Measurements from ENCODE around the gene PARVG.

PARVG gene

DNA sequence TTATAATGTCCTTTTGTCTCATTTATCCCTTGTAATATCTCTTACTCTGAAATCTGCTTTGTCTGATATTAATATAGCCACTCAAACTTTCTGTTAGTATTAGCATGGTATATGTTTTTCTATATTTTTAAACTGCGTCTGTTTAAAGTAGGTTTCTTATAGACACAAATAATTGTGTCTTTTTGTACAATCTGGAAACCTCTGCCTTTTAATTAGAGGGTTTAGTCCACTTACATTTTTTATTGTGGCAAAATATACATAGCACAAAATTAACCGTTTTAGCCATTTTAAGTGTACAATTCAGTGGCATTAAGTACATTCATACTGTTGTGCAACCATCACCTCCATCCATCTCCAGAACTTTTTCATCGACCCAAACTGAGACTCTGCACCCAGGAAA is 28.6 kb downstream of the PARVG start:
- WGBS (ENCODE audit: insufficient coverage) = 88% methylated on average over 1 of the region's 3 CpGs
- CTCF ChIA-PET = no interaction called here
- POLR2A ChIA-PET = no interaction called here
- H3K4me3 ChIP-seq (ENCODE audit: control insufficient read depth in 1 of 7, extremely low read depth in 1 of 7, insufficient read depth in 4 of 7, low read depth in 2 of 7, low read length in 6 of 7) = no peak overlapping the region
- peaks cover 0 to 37% (median 18%) of the 10 kb centered on the region in 4 experiments for H3K36me3 ChIP-seq (ENCODE audit: control insufficient read depth in 4 of 4, insufficient read depth in 4 of 4, low read length in 3 of 4)
- peaks cover 0 to 10% (median 0%) of the 10 kb centered on the region in 5 experiments for H3K9me3 ChIP-seq (ENCODE audit: control extremely low read depth in 1 of 5, control insufficient read depth in 4 of 5, insufficient read depth in 2 of 5, low read depth in 1 of 5, low read length in 4 of 5)
- H3K4me1 ChIP-seq (ENCODE audit: control extremely low read depth in 1 of 4, control insufficient read depth in 4 of 4, insufficient read depth in 4 of 4, low read length in 3 of 4) = peaks cover 0 to 4% (median 0%) of the 10 kb centered on the region in 4 experiments
- H3K27ac ChIP-seq (ENCODE audit: insufficient read depth in 1 of 2, low read depth in 1 of 2, low read length in 2 of 2, poor library complexity in 1 of 2, severe bottlenecking in 2 of 2) = no peak overlapping the region
- DNase-seq = no peak
- no peaks in the 10 kb centered on the region for H3K27me3 ChIP-seq (replicated peaks in 2 of 5; ENCODE audit: control insufficient read depth in 4 of 5, insufficient read depth in 5 of 5, low read length in 4 of 5)

DNA sequence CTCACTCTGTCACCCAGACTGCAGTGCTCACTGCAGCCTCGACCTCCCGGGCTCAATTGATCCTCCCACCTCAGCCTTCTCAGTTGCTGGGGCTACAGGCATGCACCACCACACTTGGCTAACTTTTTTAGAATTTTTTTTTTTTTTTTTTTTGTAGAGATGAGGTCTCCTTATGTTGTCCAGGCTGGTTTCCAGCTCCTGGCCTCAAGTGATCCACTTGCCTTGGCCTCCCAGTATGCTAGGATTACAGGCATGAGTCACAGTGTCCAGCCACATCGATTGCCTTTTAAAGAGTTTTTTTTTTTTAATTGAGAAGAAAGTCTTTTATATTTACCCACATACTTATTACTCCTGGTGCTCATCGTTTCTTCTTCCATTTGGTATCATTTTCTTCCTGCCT is 30.0 kb downstream of the PARVG start:
- WGBS (ENCODE audit: insufficient coverage) = 100% methylated on average over 2 of the region's 4 CpGs
- no peaks in the 10 kb centered on the region for H3K27me3 ChIP-seq (replicated peaks in 2 of 5; ENCODE audit: control insufficient read depth in 4 of 5, insufficient read depth in 5 of 5, low read length in 4 of 5)
- DNase-seq = no peak
- H3K4me1 ChIP-seq (ENCODE audit: control extremely low read depth in 1 of 4, control insufficient read depth in 4 of 4, insufficient read depth in 4 of 4, low read length in 3 of 4) = peaks cover 0 to 4% (median 0%) of the 10 kb centered on the region in 4 experiments
- H3K36me3 ChIP-seq (ENCODE audit: control insufficient read depth in 4 of 4, insufficient read depth in 4 of 4, low read length in 3 of 4) = peaks cover 0 to 24% (median 10%) of the 10 kb centered on the region in 4 experiments
- H3K27ac ChIP-seq (ENCODE audit: insufficient read depth in 1 of 2, low read depth in 1 of 2, low read length in 2 of 2, poor library complexity in 1 of 2, severe bottlenecking in 2 of 2) = no peak overlapping the region
- CTCF ChIA-PET = interaction anchor here (0.6 kb wide), 1 partner anchor 405 kb away, joined by 3 read pairs; no protein-coding TSS in a partner anchor
- peaks cover 0 to 13% (median 4%) of the 10 kb centered on the region in 5 experiments for H3K9me3 ChIP-seq (ENCODE audit: control extremely low read depth in 1 of 5, control insufficient read depth in 4 of 5, insufficient read depth in 2 of 5, low read depth in 1 of 5, low read length in 4 of 5)
- H3K4me3 ChIP-seq (ENCODE audit: control insufficient read depth in 1 of 7, extremely low read depth in 1 of 7, insufficient read depth in 4 of 7, low read depth in 2 of 7, low read length in 6 of 7) = no peak overlapping the region
- POLR2A ChIA-PET = no interaction called here

DNA sequence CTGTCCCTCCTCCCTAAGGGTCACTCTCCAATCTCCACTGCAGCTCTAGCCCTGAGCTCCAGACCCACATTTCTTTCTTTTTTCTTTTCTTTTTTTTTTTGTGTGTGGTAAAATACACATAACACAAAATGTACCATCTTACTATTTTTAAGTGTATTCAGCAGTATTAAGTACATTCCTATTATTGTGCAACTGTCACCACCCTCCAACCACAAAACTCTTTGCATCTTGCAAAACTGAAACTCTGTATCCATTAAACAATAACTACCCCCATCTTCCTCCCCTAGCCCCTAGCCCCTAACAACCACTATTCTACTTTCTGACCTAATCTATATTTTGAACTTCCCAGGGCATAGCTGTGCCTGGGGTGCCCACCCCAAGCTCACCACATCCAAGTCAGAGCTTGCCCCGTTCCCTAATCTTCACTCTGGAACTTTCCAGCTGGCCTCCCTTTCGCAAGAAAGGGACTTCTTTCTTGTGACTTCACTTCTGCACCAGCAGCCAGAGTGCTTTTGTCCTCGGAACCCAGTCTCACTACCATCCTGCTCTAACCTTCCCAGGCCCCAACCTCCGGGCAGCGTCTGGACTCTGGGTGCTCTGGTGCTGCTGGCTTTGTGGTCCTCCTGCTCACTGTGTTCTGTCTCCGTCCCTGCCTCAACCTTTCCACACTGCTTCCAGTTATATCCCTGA is 30.7 kb downstream of the PARVG start:
- peaks cover 0 to 13% (median 4%) of the 10 kb centered on the region in 5 experiments for H3K9me3 ChIP-seq (ENCODE audit: control extremely low read depth in 1 of 5, control insufficient read depth in 4 of 5, insufficient read depth in 2 of 5, low read depth in 1 of 5, low read length in 4 of 5)
- POLR2A ChIA-PET = no interaction called here
- 87% methylated on average over 6 of the region's 6 CpGs for WGBS (ENCODE audit: insufficient coverage)
- H3K4me1 ChIP-seq (ENCODE audit: control extremely low read depth in 1 of 4, control insufficient read depth in 4 of 4, insufficient read depth in 4 of 4, low read length in 3 of 4) = peaks cover 0 to 4% (median 0%) of the 10 kb centered on the region in 4 experiments
- no peaks in the 10 kb centered on the region for H3K27me3 ChIP-seq (replicated peaks in 2 of 5; ENCODE audit: control insufficient read depth in 4 of 5, insufficient read depth in 5 of 5, low read length in 4 of 5)
- no peak for DNase-seq
- no peak overlapping the region for H3K27ac ChIP-seq (ENCODE audit: insufficient read depth in 1 of 2, low read depth in 1 of 2, low read length in 2 of 2, poor library complexity in 1 of 2, severe bottlenecking in 2 of 2)
- H3K4me3 ChIP-seq (ENCODE audit: control insufficient read depth in 1 of 7, extremely low read depth in 1 of 7, insufficient read depth in 4 of 7, low read depth in 2 of 7, low read length in 6 of 7) = no peak overlapping the region
- peaks cover 0 to 18% (median 5%) of the 10 kb centered on the region in 4 experiments for H3K36me3 ChIP-seq (ENCODE audit: control insufficient read depth in 4 of 4, insufficient read depth in 4 of 4, low read length in 3 of 4)
- CTCF ChIA-PET = interaction anchor here (0.6 kb wide), 1 partner anchor 404 kb away, joined by 3 read pairs; no protein-coding TSS in a partner anchor

DNA sequence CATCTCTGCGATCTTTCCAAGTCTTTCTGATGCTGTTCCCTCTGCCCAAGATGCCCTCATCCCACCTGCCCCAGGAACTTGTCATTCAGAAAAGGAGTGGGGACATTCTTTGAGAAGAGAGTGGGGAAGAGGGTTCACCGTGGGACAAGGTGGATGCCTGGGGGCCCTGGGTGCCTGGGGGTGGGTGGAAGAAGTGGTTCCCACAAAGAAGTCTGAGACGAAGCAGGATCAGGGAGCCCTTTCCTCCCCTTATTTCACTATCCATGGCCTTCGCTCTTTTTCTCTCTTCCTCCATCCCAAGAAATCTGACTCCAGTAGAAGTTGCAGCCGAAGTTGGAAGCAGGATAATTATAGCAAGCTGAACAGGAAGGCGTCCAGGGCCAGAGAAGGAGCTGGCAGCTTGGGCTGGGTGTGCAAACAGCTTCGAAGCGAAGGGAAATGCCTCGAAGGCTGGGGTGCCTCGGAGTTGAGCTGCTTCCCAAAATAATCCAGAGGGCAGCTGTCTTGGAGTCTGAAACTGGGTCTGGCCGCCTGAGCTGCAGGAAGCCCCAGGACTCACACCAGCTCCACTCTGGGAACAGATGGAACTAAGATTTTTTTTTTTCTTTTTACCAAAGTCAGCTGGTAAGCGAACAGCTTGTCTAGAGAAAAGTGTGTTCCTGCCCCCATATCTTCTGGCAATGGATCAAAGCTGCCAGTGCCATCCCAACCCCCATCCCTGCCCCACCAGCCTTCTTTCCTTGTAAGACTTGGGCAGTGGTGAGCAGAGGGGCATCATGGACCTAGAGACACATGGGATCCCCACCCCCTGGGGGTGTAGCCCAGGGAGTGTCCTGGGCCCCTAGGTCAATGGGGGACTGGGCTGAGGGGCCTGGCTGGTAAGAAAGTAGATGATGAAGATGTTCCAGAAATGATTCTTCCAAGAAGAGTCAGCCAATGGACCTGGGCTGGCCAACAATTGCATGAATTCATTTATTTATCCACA is 31.5 kb downstream of the PARVG start:
- Histone ChIP-seq H3K27me3 (replicated peaks in 2 of 5; ENCODE audit: control insufficient read depth in 4 of 5, insufficient read depth in 5 of 5, low read length in 4 of 5) (no peaks in the 10 kb centered on the region), H3K4me1 (ENCODE audit: control extremely low read depth in 1 of 4, control insufficient read depth in 4 of 4, insufficient read depth in 4 of 4, low read length in 3 of 4) (peaks cover 0 to 4% (median 0%) of the 10 kb centered on the region in 4 experiments), H3K27ac (ENCODE audit: insufficient read depth in 1 of 2, low read depth in 1 of 2, low read length in 2 of 2, poor library complexity in 1 of 2, severe bottlenecking in 2 of 2) (no peak overlapping the region), H3K9me3 (ENCODE audit: control extremely low read depth in 1 of 5, control insufficient read depth in 4 of 5, insufficient read depth in 2 of 5, low read depth in 1 of 5, low read length in 4 of 5) (peaks cover 0 to 13% (median 4%) of the 10 kb centered on the region in 5 experiments), H3K36me3 (ENCODE audit: control insufficient read depth in 4 of 4, insufficient read depth in 4 of 4, low read length in 3 of 4) (peaks cover 0 to 18% (median 5%) of the 10 kb centered on the region in 4 experiments), H3K4me3 (ENCODE audit: control insufficient read depth in 1 of 7, extremely low read depth in 1 of 7, insufficient read depth in 4 of 7, low read depth in 2 of 7, low read length in 6 of 7) (no peak overlapping the region)
- POLR2A ChIA-PET = no interaction called here
- CTCF ChIA-PET = no interaction called here
- DNase-seq = no peak
- 79% methylated on average over 8 of the region's 12 CpGs for WGBS (ENCODE audit: insufficient coverage)

DNA sequence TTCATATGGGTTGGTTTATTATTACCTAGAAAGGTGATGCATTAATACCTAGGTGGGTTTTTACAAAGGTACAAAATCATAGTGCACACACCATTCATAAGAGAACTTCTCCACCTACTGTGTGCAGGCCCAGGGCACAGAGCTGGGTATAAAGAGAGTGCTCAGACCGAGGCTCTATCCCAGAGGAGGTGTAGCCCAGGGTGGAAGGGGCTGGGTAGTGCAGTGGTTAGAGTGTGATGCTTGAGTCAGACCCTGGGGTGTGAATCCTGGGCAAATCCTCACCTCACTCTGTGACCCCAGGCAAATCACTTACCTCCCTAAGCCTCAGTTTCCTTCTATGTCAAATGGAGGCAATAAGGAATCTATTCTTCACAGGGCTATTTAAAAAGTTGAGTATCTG is 32.2 kb downstream of the PARVG start:
- H3K36me3 ChIP-seq (ENCODE audit: control insufficient read depth in 4 of 4, insufficient read depth in 4 of 4, low read length in 3 of 4) = peaks cover 0 to 18% (median 5%) of the 10 kb centered on the region in 4 experiments
- H3K4me3 ChIP-seq (ENCODE audit: control insufficient read depth in 1 of 7, extremely low read depth in 1 of 7, insufficient read depth in 4 of 7, low read depth in 2 of 7, low read length in 6 of 7) = no peak overlapping the region
- peaks cover 0 to 4% (median 0%) of the 10 kb centered on the region in 4 experiments for H3K4me1 ChIP-seq (ENCODE audit: control extremely low read depth in 1 of 4, control insufficient read depth in 4 of 4, insufficient read depth in 4 of 4, low read length in 3 of 4)
- DNase-seq = no peak
- no peak overlapping the region for H3K27ac ChIP-seq (ENCODE audit: insufficient read depth in 1 of 2, low read depth in 1 of 2, low read length in 2 of 2, poor library complexity in 1 of 2, severe bottlenecking in 2 of 2)
- ChIA-PET POLR2A (no interaction called here), CTCF (no interaction called here)
- peaks cover 0 to 13% (median 4%) of the 10 kb centered on the region in 5 experiments for H3K9me3 ChIP-seq (ENCODE audit: control extremely low read depth in 1 of 5, control insufficient read depth in 4 of 5, insufficient read depth in 2 of 5, low read depth in 1 of 5, low read length in 4 of 5)
- WGBS (ENCODE audit: insufficient coverage) = no CpG with 5 or more reads among the region's 1 CpG
- no peaks in the 10 kb centered on the region for H3K27me3 ChIP-seq (replicated peaks in 2 of 5; ENCODE audit: control insufficient read depth in 4 of 5, insufficient read depth in 5 of 5, low read length in 4 of 5)

DNA sequence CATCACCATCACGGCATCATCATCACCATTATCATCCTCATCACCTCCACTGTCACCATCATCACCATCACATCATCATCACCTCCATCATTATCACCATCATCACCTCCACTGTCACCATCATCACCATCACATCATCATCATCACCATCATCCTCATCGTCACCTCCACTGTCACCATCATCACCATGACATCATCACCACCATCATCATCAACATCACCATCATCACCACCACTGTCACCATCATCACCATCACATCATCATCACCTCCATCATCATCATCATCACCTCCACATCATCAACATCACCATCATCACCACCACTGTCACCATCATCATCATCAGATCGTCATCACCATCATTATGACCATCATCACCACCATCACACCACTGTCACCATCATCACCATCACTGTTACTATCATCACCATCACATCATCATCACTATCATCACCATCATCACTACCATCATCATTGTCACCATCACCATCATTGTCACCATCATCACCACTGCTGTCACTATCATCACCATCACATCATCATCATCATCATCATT is 32.8 kb downstream of the PARVG start:
- Histone ChIP-seq H3K27ac (ENCODE audit: insufficient read depth in 1 of 2, low read depth in 1 of 2, low read length in 2 of 2, poor library complexity in 1 of 2, severe bottlenecking in 2 of 2) (no peak overlapping the region), H3K27me3 (replicated peaks in 2 of 5; ENCODE audit: control insufficient read depth in 4 of 5, insufficient read depth in 5 of 5, low read length in 4 of 5) (no peaks in the 10 kb centered on the region), H3K4me3 (ENCODE audit: control insufficient read depth in 1 of 7, extremely low read depth in 1 of 7, insufficient read depth in 4 of 7, low read depth in 2 of 7, low read length in 6 of 7) (no peak overlapping the region), H3K36me3 (ENCODE audit: control insufficient read depth in 4 of 4, insufficient read depth in 4 of 4, low read length in 3 of 4) (peaks cover 0 to 18% (median 5%) of the 10 kb centered on the region in 4 experiments), H3K4me1 (ENCODE audit: control extremely low read depth in 1 of 4, control insufficient read depth in 4 of 4, insufficient read depth in 4 of 4, low read length in 3 of 4) (peaks cover 0 to 4% (median 0%) of the 10 kb centered on the region in 4 experiments), H3K9me3 (ENCODE audit: control extremely low read depth in 1 of 5, control insufficient read depth in 4 of 5, insufficient read depth in 2 of 5, low read depth in 1 of 5, low read length in 4 of 5) (peaks cover 0 to 13% (median 4%) of the 10 kb centered on the region in 5 experiments)
- no peak for DNase-seq
- ChIA-PET POLR2A (no interaction called here), CTCF (no interaction called here)
- 83% methylated on average over 3 of the region's 3 CpGs for WGBS (ENCODE audit: insufficient coverage)

Measured in common myeloid progenitor, CD34-positive (primary cell).